Esophagus squamous epithelium (tissue), 4 donors: Measurements from ENCODE around the gene AFM.

Experiments used
- POLR2A ChIP-seq, 4 donors: fragments of 450-650 bp; IDR thresholded peaks; one replicate each; pipeline ENCODE4 v1.6.1; 2017; ENCODE audit warnings: antibody characterized with exemption in 4 of 4, mild to moderate bottlenecking in 4 of 4, moderate library complexity in 3 of 4
- TF ChIP-seq, protein P1 (sequence below), 6 experiments: fragments of 450-650 bp in 4 of 6; fragments of 200-600 bp in 2 of 6; sonication (generic) in 2 of 6; IDR thresholded peaks; one replicate each; pipeline ENCODE4 v1.5.1; 2016 to 2019; ENCODE audit warnings: antibody characterized with exemption in 6 of 6, mild to moderate bottlenecking in 4 of 6, moderate library complexity in 4 of 6

DNA sequence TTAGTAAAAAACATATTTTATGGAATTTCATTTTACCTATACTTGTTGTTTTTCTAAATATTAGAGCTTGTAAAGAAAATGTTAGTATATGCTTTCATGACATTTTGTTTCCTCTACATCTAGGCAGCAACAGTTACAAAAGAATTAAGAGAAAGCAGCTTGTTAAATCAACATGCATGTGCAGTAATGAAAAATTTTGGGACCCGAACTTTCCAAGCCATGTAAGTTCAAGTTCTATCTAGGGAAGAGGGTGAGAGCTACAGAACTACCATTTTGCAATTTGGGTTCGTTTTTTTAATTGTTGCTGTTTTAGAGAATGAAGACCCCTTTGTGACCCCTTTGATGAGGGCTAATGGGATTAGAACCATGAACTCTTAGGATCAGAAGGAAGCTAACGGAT lies 38.3 kb upstream of the AFM start:
- TF ChIP-seq, protein P1, sequence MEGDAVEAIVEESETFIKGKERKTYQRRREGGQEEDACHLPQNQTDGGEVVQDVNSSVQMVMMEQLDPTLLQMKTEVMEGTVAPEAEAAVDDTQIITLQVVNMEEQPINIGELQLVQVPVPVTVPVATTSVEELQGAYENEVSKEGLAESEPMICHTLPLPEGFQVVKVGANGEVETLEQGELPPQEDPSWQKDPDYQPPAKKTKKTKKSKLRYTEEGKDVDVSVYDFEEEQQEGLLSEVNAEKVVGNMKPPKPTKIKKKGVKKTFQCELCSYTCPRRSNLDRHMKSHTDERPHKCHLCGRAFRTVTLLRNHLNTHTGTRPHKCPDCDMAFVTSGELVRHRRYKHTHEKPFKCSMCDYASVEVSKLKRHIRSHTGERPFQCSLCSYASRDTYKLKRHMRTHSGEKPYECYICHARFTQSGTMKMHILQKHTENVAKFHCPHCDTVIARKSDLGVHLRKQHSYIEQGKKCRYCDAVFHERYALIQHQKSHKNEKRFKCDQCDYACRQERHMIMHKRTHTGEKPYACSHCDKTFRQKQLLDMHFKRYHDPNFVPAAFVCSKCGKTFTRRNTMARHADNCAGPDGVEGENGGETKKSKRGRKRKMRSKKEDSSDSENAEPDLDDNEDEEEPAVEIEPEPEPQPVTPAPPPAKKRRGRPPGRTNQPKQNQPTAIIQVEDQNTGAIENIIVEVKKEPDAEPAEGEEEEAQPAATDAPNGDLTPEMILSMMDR (IDR thresholded peaks at IDR 0.05) = no peak
- no peak for TF ChIP-seq POLR2A (IDR thresholded peaks at IDR 0.05)
